H1 (cell line): ENCODE results near the gene ST6GALNAC3. TPM values are rescaled to one million over a fixed set of nuclear protein-coding genes. Genes with fewer than 3 reads are reported as not detected.

Experiments used
- CTCF ChIA-PET: fragments of 300-600 bp; sonication (Branson Sonifier 250); formaldehyde crosslinking; loops from one replicate; lab custom pipeline; 2021; ENCODE audit not compliant: partially characterized antibody; lab: Charles Lee
- POLR2A ChIA-PET: fragments of 300-600 bp; sonication (Branson Sonifier 250); formaldehyde crosslinking; loops from one replicate; lab custom pipeline; 2021; ENCODE audit warnings: inconsistent platforms; ENCODE audit not compliant: partially characterized antibody; lab: Charles Lee
- DNase-seq, 2 experiments: peaks; one replicate each; pipeline versions ENCODE4 v3.0.0 to v3.0.0-alpha.2; 2010 to 2022; ENCODE audit warnings: low spot score in 2 of 2, low read depth in 1 of 2, mixed read lengths in 1 of 2
- FAIRE-seq: peaks from 2 replicates; lab custom pipeline; 2011; peaks lifted over from hg19 to GRCh38; lab: Jason Lieb, UNC
- H2AFZ ChIP-seq: 2 replicates; pipeline ENCODE4 v1.8.1; 2012; ENCODE audit warnings: low read length, inconsistent platforms
- H2AK5ac ChIP-seq: 2 replicates; pipeline ENCODE4 v1.6.1; 2013; ENCODE audit warnings: low read depth, low read length
- H2BK120ac ChIP-seq: replicated peaks from 2 replicates; pipeline ENCODE3; 2013; ENCODE audit warnings: low read depth, low read length, inconsistent platforms
- H2BK12ac ChIP-seq: 2 replicates; pipeline ENCODE4 v1.6.1; 2013; ENCODE audit warnings: low read depth, low read length
- H2BK15ac ChIP-seq: 2 replicates; pipeline ENCODE4 v1.6.1; 2013; ENCODE audit warnings: low read length
- H2BK20ac ChIP-seq: 2 replicates; pipeline ENCODE4 v1.6.1; 2013; ENCODE audit warnings: low read length
- H2BK5ac ChIP-seq: 2 replicates; pipeline ENCODE4 v1.6.1; 2013; ENCODE audit warnings: low read depth, low read length
- H3K14ac ChIP-seq: 2 replicates; pipeline ENCODE4 v1.6.1; 2013; ENCODE audit warnings: inconsistent platforms; ENCODE audit not compliant: insufficient read length
- H3K18ac ChIP-seq: 2 replicates; pipeline ENCODE4 v1.6.1; 2013; ENCODE audit warnings: low read length; ENCODE audit errors: extremely low read depth
- H3K23ac ChIP-seq: 2 replicates; pipeline ENCODE4 v1.6.1; 2013; ENCODE audit warnings: inconsistent platforms; ENCODE audit not compliant: insufficient read length
- H3K23me2 ChIP-seq: 2 replicates; pipeline ENCODE4 v1.6.1; 2013; ENCODE audit warnings: low read depth, low read length
- H3K27ac ChIP-seq: 2 replicates; pipeline ENCODE4 v1.6.1; 2011; ENCODE audit warnings: low read depth, low read length, inconsistent platforms
- H3K27me3 ChIP-seq, 4 experiments: replicated peaks in 1 of 4; 1 replicate in 1 of 4; 2 replicates in 3 of 4; pipeline versions ENCODE4 v1.6.1 to v1.8.1; 2011 to 2013; ENCODE audit warnings: low read length in 3 of 4, mild to moderate bottlenecking in 3 of 4, inconsistent platforms in 2 of 4, mixed read lengths in 2 of 4, moderate library complexity in 1 of 4; ENCODE audit not compliant: control insufficient read depth in 3 of 4, insufficient read depth in 3 of 4; ENCODE audit errors: extremely low read depth in 1 of 4
- H3K36me3 ChIP-seq, 4 experiments: 2 replicates each; pipeline versions ENCODE4 v1.6.1 to v1.8.1; 2011 to 2013; ENCODE audit warnings: mild to moderate bottlenecking in 4 of 4, low read length in 3 of 4, moderate library complexity in 2 of 4, control low read depth in 1 of 4, inconsistent platforms in 1 of 4; ENCODE audit not compliant: insufficient read depth in 4 of 4, control insufficient read depth in 2 of 4
- H3K4ac ChIP-seq: replicated peaks from 2 replicates; pipeline ENCODE3; 2013; ENCODE audit warnings: low read length, low read depth, mixed read lengths, inconsistent platforms; ENCODE audit not compliant: insufficient read length
- H3K4me1 ChIP-seq, 4 experiments: replicated peaks in 1 of 4; 1 replicate in 1 of 4; 2 replicates in 3 of 4; pipeline versions ENCODE4 v1.6.1 to v1.8.1; 2011 to 2013; ENCODE audit warnings: low read length in 3 of 4, inconsistent platforms in 2 of 4, mixed read lengths in 1 of 4; ENCODE audit not compliant: insufficient read depth in 4 of 4, control insufficient read depth in 3 of 4
- H3K4me2 ChIP-seq, 2 experiments: 2 replicates each; pipeline versions ENCODE4 v1.6.1 to v1.8.1; 2011 to 2013; ENCODE audit warnings: low read depth in 2 of 2, low read length in 2 of 2, control low read depth in 1 of 2, inconsistent platforms in 1 of 2, mild to moderate bottlenecking in 1 of 2; ENCODE audit not compliant: insufficient read depth in 1 of 2
- H3K4me3 ChIP-seq, 4 experiments: fragments of 200-600, 300-600 bp in 1 of 4; sonication (generic), shearing (Covaris generic), sonication (Bioruptor Twin) in 1 of 4; 2 replicates each; pipeline versions ENCODE4 v1.5.1 to v1.8.1; 2011 to 2016; ENCODE audit warnings: low read length in 4 of 4, low read depth in 3 of 4, control low read depth in 2 of 4, inconsistent platforms in 2 of 4, mild to moderate bottlenecking in 2 of 4, mixed read lengths in 1 of 4, moderate library complexity in 1 of 4; ENCODE audit not compliant: insufficient read depth in 2 of 4; ENCODE audit errors: extremely low read depth in 1 of 4
- H3K56ac ChIP-seq: replicated peaks from 2 replicates; pipeline ENCODE3; 2013; ENCODE audit warnings: low read depth, mild to moderate bottlenecking, mixed read lengths, low read length, inconsistent platforms; ENCODE audit not compliant: insufficient read length
- H3K79me1 ChIP-seq: 2 replicates; pipeline ENCODE4 v1.6.1; 2013; ENCODE audit warnings: low read depth, low read length, control low read depth
- H3K79me2 ChIP-seq, 2 experiments: 2 replicates each; pipeline versions ENCODE4 v1.6.1 to v1.8.1; 2012 to 2013; ENCODE audit warnings: low read length in 2 of 2, mild to moderate bottlenecking in 2 of 2, inconsistent platforms in 1 of 2; ENCODE audit not compliant: insufficient read depth in 2 of 2, control insufficient read depth in 1 of 2
- H3K9ac ChIP-seq, 4 experiments: replicated peaks in 1 of 4; 1 replicate in 1 of 4; 2 replicates in 3 of 4; pipeline versions ENCODE4 v1.6.1 to v1.8.1; 2011 to 2013; ENCODE audit warnings: low read depth in 3 of 4, low read length in 3 of 4, control low read depth in 2 of 4, mild to moderate bottlenecking in 2 of 4, moderate library complexity in 2 of 4, inconsistent platforms in 1 of 4; ENCODE audit errors: extremely low read depth in 1 of 4
- H3K9me3 ChIP-seq, 2 experiments: 2 replicates each; pipeline versions ENCODE4 v1.6.1 to v1.8.1; 2012 to 2013; ENCODE audit warnings: mild to moderate bottlenecking in 2 of 2, moderate library complexity in 2 of 2, control low read depth in 1 of 2, inconsistent platforms in 1 of 2, low read depth in 1 of 2, low read length in 1 of 2, mixed read lengths in 1 of 2; ENCODE audit not compliant: insufficient read depth in 2 of 2
- H4K20me1 ChIP-seq, 2 experiments: replicated peaks in 1 of 2; 2 replicates each; pipeline versions ENCODE3 to v1.8.1; 2011 to 2013; ENCODE audit warnings: inconsistent platforms in 2 of 2, low read length in 2 of 2, mild to moderate bottlenecking in 1 of 2; ENCODE audit not compliant: insufficient read depth in 2 of 2, control insufficient read depth in 1 of 2
- H4K5ac ChIP-seq: 2 replicates; pipeline ENCODE4 v1.6.1; 2013; ENCODE audit warnings: low read length, low read depth, mixed read lengths, inconsistent platforms; ENCODE audit not compliant: insufficient read length
- H4K8ac ChIP-seq: 2 replicates; pipeline ENCODE4 v1.8.0; 2013; ENCODE audit warnings: mild to moderate bottlenecking, moderate library complexity, low read length, inconsistent platforms; ENCODE audit not compliant: insufficient read depth; ENCODE audit errors: extremely low read depth
- H4K91ac ChIP-seq: replicated peaks from 2 replicates; pipeline ENCODE3; 2013; ENCODE audit warnings: low read length, mixed read lengths, inconsistent platforms; ENCODE audit not compliant: insufficient read length
- ATF2 ChIP-seq: IDR thresholded peaks from 2 replicates; pipeline ENCODE4 v1.6.1; 2012; ENCODE audit warnings: low read length, inconsistent platforms
- CTBP2 ChIP-seq: IDR thresholded peaks from 2 replicates; pipeline ENCODE4 v1.7.0; 2011; ENCODE audit warnings: borderline replicate concordance, mild to moderate bottlenecking, moderate library complexity, mixed read lengths, low read length; ENCODE audit not compliant: insufficient read depth, insufficient read length
- EP300 ChIP-seq, 2 experiments: IDR thresholded peaks; 1 replicate in 1 of 2; 2 replicates in 1 of 2; pipeline ENCODE4 v1.6.1; 2011 to 2012; ENCODE audit warnings: low read depth in 2 of 2, low read length in 2 of 2, mild to moderate bottlenecking in 2 of 2, borderline replicate concordance in 1 of 2, inconsistent platforms in 1 of 2, moderate library complexity in 1 of 2
- FOSL1 ChIP-seq: IDR thresholded peaks from 2 replicates; pipeline ENCODE4 v1.6.1; 2011; ENCODE audit warnings: mild to moderate bottlenecking, low read depth, low read length, moderate library complexity; ENCODE audit not compliant: insufficient read depth
- KDM1A ChIP-seq: fragments of 200-600, 300-600 bp; sonication (generic); IDR thresholded peaks from 2 replicates; pipeline ENCODE4 v1.7.1; 2016; ENCODE audit warnings: mild to moderate bottlenecking, low read length, borderline replicate concordance
- RAD21 ChIP-seq, 2 experiments: IDR thresholded peaks in 1 of 2; conservative IDR thresholded peaks in 1 of 2; 2 replicates each; pipeline ENCODE4 v1.6.1; 2011; ENCODE audit warnings: low read depth in 2 of 2, low read length in 2 of 2, improper control_type of control experiment in 1 of 2, inconsistent platforms in 1 of 2, mild to moderate bottlenecking in 1 of 2, moderate library complexity in 1 of 2
- SAP30 ChIP-seq: fragments of 300-600 bp; sonication (generic); IDR thresholded peaks from 2 replicates; pipeline ENCODE4 v1.7.1; 2012; ENCODE audit warnings: low read length, moderate library complexity, mild to moderate bottlenecking, inconsistent platforms; ENCODE audit not compliant: insufficient read depth, insufficient replicate concordance
- SIRT6 ChIP-seq: IDR thresholded peaks from one replicate; pipeline ENCODE4 v1.7.1; 2012; ENCODE audit warnings: low read length, inconsistent platforms
- SUZ12 ChIP-seq: fragments of 200-600 bp; sonication (generic); IDR thresholded peaks from 2 replicates; pipeline ENCODE4 v1.6.1; 2012; ENCODE audit warnings: mild to moderate bottlenecking, inconsistent platforms, low read length, moderate library complexity, mixed read lengths
- TAF7 ChIP-seq: optimal IDR thresholded peaks from 2 replicates; pipeline ENCODE3; 2011; ENCODE audit warnings: low read depth, mild to moderate bottlenecking, inconsistent platforms, low read length, moderate library complexity, borderline replicate concordance
- ZNF274 ChIP-seq: IDR thresholded peaks from 2 replicates; pipeline ENCODE4 v1.7.0; 2012; ENCODE audit warnings: low read length, borderline replicate concordance; ENCODE audit errors: extremely low read depth
- WGBS, 2 experiments: shearing (Covaris generic) in 1 of 2; methylation state at CpG; one replicate each; pipeline versions ENCODE4 v1.1.6 to v1.1.7; 2013 to 2015; ENCODE audit warnings: low lambda C conversion rate in 2 of 2, mixed read lengths in 2 of 2, inconsistent platforms in 1 of 2, low coverage in 1 of 2, missing lambda C conversion rate in 1 of 2; ENCODE audit not compliant: insufficient replicate concordance in 2 of 2, insufficient coverage in 1 of 2, insufficient read length in 1 of 2; ENCODE audit errors: extremely low coverage in 1 of 2, missing lambda C conversion rate in 1 of 2; 5-methylcytosine and 5-hydroxymethylcytosine counted together
- polyA plus RNA-seq, 7 experiments: library from polyadenylated mRNA; depleted of rRNA in 3 of 7; stranded (reverse) in 5 of 7; unstranded in 2 of 7; fragments of >200 nt in 5 of 7; fragments of 200-250 nt in 2 of 7; gene quantifications; 1 replicate in 5 of 7; 2 replicates in 1 of 7; 4 replicates in 1 of 7; pipeline versions ENCODE4 v1.2.1 to v1.2.3, GENCODE V29; 2011 to 2013; ENCODE audit warnings: missing spikeins in 2 of 7, mixed read lengths in 2 of 7
- total RNA-seq: library from RNA; stranded (reverse); fragmentation: NEBNext Ultra II Directional; extraction: Animal tissue kit (Norgen Biotek cat#: 25700); gene quantifications from 2 replicates; pipeline ENCODE4 v1.2.1, GENCODE V29; 2021

ST6GALNAC3 gene
- total and polyA plus RNA-seq, 2 of the 8 experiments (the other 6 are each of a cell fraction or from before 2014, with no cell fraction given): 4.9 to 19.0 TPM

- 98% methylated on average over 2 of the region's 2 CpGs; no CpG with 5 or more reads in 1 of the 2 experiments for WGBS, 2 experiments
- Histone ChIP-seq H3K14ac (no peak overlapping the region), H3K4me1 (peaks cover 0 to 8% (median 0%) of the 10 kb centered on the region in 4 experiments; a peak in 2 of 7 replicates), H3K27me3 (no peaks in the 10 kb centered on the region), H3K9me3 (no peaks in the 10 kb centered on the region), H2BK12ac (no peak overlapping the region), H3K79me2 (no peaks in the 10 kb centered on the region), H3K27ac (no peak overlapping the region), H4K91ac (no peak overlapping the region), H3K4me2 (no peak overlapping the region), H3K56ac (no peak overlapping the region), H3K23me2 (no peaks in the 10 kb centered on the region), H3K36me3 (no peaks in the 10 kb centered on the region), H2BK20ac (no peak overlapping the region), H3K4ac (no peak overlapping the region), H4K5ac (no peak overlapping the region), H3K23ac (no peak overlapping the region), H2BK120ac (no peak overlapping the region), H4K20me1 (no peaks in the 10 kb centered on the region), H2AFZ (no peak overlapping the region), H3K4me3 (no peak overlapping the region), H3K79me1 (no peaks in the 10 kb centered on the region), H2AK5ac (no peak overlapping the region), H4K8ac (no peak overlapping the region), H3K9ac (no peak overlapping the region), H2BK5ac (no peak overlapping the region), H3K18ac (no peak overlapping the region), H2BK15ac (no peak overlapping the region)
- FAIRE-seq (peak; percentile 50), DNase-seq (no peak)
- ChIA-PET POLR2A (no interaction called here), CTCF (interaction anchor here (1.8 kb wide), 2 partner anchors 17 to 160 kb away, joined by 10 to 11 read pairs; no protein-coding TSS in a partner anchor)
- TF ChIP-seq KDM1A (no peak), SUZ12 (no peak), RAD21 (IDR thresholded peaks at IDR 0.05 in 1 of 2, conservative IDR thresholded peaks at IDR 0.05 in 1 of 2; ENCODE audit: low read depth in 2 of 2, low read length in 2 of 2) (no peak), ZNF274 (no peak), CTBP2 (no peak), TAF7 (no peak), FOSL1 (no peak), SAP30 (no peak), ATF2 (no peak), SIRT6 (no peak), EP300 (IDR thresholded peaks at IDR 0.05; ENCODE audit: borderline replicate concordance in 1 of 2, low read depth in 2 of 2, low read length in 2 of 2) (no peak)
Measured at GRCh38 chr1:76314730-76315129, 240.2 kb downstream of the ST6GALNAC3 start.
